ENCODE measurements around the gene RPL29.

DNA sequence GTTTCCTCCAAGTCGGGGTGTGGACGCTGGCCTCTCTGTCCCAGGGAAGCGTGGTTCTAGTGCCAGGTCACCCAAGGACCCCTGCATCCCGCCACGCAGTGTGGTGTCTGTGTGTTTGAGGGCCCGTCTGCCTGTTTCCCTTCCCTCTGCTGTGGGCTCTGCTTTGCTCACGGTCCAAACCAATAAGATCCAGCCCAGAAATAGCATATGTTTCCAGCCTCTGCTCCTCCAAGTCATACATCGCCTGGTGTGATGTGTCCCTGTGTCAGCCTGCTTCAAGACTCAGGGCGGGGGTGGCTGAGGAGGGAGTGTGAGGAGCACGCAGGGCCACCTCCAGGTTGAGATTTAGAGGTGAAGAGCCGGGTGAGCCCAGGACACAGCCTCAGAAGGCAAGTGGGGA lies 21.9 kb upstream of the RPL29 start:
- TF ChIP-seq CTCF (conservative IDR thresholded peaks at IDR 0.05; ENCODE audit: low read depth, low read length), result no peak
- TF ChIP-seq MAZ (IDR thresholded peaks at IDR 0.05; ENCODE audit: borderline replicate concordance, low read depth, low read length), result no peak
- no peak for TF ChIP-seq RAD21 (IDR thresholded peaks at IDR 0.05; ENCODE audit: low read length)
- TF ChIP-seq POLR2A (IDR thresholded peaks at IDR 0.05; ENCODE audit: low read depth, low read length), result no peak
- TF ChIP-seq, protein P1, sequence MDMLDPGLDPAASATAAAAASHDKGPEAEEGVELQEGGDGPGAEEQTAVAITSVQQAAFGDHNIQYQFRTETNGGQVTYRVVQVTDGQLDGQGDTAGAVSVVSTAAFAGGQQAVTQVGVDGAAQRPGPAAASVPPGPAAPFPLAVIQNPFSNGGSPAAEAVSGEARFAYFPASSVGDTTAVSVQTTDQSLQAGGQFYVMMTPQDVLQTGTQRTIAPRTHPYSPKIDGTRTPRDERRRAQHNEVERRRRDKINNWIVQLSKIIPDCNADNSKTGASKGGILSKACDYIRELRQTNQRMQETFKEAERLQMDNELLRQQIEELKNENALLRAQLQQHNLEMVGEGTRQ (IDR thresholded peaks at IDR 0.05; ENCODE audit: low read depth, low read length), result no peak

All from IMR-90 (cell line).